Umbilical cord (tissue), 2 donors: ENCODE measurements around the gene CPT2. TPM values are rescaled to one million over a fixed set of nuclear protein-coding genes. Genes with fewer than 3 reads are reported as not detected.

Experiments
- DNase-seq: peaks from one replicate; pipeline ENCODE4 v3.0.0-alpha.2; 2015; ENCODE audit warnings: low spot score
- total RNA-seq: library from RNA; depleted of rRNA; stranded (reverse); fragments of >200 nt; gene quantifications from one replicate; pipeline ENCODE4 v1.2.3, GENCODE V29; 2014; ENCODE audit warnings: low replicate concordance; ENCODE audit not compliant: insufficient read depth

Gene CPT2
- total RNA-seq, 1 donor from 2014 or later, result 19.0 TPM

DNA sequence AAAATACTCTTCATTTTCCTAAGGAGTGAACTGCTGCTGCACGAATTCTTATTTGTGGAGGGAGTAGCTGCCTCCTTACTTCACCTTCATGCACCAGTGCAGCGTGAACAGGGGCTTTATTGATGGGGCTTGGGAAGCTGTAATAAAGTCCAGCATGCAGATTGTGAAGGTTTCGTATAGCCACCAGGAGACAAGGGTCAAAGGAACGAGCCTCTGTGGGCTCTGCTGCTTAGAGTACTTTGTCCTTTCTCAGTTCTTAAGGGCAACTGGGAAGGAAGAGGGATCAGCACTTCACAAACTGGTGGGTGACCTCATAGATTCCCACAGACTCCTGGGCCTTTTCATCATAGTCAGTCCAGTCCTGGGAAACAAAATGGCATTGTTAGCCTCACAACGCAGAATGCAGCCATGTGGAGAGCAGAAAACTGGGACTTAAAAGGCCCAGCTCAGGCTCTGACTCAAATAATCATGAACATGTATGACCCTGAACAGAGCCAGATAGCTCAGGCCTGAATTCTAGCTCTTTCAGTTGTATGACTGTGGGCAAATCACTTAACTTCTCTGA, 17.8 kb downstream of the CPT2 start:
- no peak for DNase-seq

DNA sequence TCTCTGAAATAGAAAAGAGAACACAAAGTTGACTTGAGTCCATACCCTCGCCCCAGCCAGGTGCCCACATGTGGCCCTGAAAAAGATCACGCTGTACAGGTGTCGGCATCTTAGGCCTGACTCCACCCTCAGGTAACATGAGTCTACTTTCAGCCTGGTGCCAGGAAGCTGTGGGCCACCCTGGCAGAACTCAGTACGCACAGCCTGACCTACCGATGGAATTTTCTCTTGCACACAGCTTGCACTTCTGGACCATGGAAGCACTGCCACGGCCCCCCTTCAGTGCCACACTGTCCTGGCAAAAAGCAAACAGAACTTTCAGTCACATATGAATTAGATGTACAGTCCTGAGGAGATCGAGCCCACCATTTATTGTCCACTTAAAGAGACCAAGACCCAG, 21.6 kb downstream of the CPT2 start:
- no peak for DNase-seq

DNA sequence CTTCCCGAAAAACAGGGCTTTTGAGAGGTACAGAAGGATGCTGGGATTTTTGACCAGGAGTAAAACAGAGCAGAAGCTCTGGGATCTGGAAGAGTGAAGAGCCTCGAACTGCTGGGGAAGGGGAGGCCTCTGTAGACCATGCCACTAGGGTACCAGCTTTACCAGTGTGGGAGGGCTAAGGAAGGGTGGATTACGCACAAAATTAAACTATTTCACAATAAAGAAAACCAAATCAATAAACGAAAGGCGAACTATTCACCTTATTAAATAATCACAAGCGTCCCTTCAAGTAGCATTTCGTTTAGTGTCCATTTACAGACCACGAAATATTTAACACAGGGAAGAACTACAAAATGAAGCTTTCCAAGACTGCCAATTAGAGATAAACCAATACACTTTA, 23.1 kb downstream of the CPT2 start:
- no peak for DNase-seq

DNA sequence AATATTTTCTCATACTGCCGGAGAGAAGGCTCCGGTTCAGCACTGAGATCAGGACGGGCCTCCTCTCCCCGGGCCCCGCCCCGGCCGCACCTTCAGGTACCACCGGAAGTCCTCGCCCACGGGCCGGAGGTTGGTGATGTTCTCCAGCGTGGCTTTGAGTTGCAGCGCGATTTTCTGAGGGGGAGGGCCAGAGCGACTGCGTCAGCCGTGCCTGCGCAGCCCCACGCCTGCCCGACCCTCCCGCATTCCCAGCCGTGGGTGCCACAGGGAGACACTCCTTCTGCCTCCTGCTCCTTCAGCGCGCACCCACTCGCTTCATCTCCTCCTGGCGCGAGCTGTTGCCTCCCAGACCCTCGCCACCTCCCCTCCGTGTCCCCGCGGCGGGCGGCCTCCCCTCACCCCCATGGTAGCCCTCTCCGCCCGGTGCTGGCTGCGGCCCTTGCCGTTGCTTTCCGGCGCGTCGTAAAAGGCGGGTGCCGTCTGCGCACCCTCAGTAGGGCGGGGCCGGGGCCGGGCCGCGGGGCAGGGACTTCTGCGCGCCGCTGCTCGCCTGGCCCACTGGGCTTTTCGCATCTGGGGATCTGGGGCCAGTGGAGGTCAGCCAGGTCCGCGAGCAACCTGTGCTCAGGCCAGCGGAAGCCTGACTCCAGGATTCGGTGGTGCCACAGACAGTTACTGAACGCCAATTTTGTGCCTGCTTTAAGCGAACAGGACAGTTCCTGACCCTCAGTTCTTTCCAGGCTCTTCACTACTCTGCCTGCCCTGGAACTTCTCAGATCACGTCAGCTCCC, 23.7 kb downstream of the CPT2 start, which contains the start of gene CZIB:
Gene CZIB, minus strand, starts transcription at position 464 of the 791 bp plus-strand sequence. Its CDS starts 59 bp downstream, at position 405.
- peak; percentile 97 for DNase-seq

DNA sequence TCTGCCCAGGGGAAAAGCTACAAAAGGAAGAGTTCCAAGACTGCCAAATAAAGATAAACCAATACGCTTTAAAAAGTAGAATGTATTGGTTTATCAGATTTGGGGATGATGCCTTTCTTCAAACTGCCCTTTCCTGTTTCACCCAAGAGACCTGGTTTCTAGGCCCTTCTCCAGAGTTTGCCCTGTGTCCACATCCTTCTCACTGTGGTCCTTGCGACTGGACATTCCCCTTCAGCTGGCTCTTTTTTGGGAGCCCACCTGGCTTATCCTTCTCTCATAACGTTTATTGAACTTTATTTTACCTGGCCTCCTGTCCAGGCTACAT, 24.3 kb downstream of the CPT2 start:
- no peak for DNase-seq

DNA sequence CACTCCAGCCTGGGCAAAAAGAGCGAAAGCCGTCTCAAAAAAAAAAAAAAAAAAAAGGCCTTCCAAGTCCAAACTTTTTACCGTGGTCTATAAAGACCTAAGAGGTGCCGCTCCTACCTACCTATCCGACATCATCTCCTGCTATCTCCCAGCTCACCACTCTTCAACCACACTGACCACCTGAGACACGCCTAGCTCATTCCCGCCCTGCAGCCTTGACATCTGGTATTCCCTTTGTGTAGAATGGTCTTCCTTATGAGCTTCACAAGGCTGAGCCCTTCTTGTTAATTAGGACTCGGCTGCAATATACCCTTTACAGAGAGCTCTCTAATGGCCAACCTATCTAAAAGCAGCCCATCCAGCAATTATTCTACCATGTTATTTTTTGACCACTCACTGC, 41.0 kb downstream of the CPT2 start:
- DNase-seq, result no peak

DNA sequence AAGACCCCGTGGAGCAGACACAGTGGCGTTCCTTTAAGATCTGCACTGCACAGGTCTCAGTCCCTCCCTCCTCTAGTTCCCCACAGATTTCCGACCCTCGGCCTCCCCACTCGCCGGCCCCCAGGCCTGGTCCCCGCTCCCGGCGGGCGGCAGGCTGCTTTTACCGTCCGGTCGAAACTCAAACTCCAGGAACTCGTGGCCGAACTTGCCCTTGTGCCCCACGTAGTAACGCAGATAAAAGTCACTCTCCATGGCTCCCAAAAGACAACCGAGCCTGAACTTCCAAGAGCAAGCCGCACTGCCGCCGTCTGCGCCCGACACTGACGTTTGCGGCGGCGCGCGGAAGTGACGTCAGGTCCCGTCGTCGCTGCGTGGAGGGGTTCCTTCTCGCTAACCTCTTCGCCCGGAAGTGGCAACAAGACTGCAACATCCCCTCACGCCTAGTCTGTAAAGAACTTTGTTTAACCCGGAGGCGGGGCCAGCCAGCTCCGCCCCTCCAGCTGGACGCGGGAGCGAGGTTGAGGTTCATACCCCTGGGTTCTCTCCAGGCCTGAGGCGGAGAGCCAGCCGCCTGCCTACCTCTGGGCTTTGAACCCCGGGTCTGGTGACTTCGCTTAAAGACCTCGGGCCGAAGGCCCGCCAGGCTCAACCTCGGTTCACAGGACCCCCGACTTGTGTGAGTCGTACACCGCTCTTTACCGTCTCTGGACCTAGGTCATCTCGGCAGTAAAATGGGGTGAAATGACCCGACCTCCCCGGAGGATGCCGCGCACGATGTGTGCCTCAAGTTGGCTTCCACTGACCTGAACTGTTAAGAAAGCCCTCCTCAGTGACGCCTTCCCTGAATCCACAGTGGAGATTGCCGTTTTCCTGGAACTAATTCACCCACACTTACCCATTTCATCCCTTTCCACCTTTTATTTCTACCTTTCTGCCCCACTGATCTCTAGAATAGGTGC, 41.9 kb downstream of the CPT2 start, which contains the start of gene MAGOH:
Gene MAGOH, minus strand, starts transcription at position 322 of the 959 bp plus-strand sequence. Its CDS starts 70 bp downstream, at position 252.
- DNase-seq, result peak; percentile 96

DNA sequence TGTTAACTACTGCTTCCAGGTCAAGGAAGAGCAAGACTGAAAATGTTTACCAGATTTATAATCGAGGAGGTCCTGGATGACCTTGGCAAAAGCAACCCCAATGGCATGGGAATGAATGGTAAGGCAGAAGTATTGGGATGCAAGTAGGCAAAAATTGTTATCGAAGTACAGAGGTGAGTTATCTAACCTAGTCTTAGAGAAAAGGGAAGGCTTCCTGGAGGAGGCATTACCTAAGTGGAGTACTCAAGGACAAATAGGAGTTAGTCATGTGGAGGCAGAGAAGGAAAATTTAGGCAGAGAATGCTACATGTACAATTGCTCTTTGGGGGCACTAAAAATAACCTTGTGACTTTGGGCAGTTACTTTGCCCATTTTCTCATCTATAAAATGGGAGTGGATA, 45.2 kb downstream of the CPT2 start:
- DNase-seq, result no peak

DNA sequence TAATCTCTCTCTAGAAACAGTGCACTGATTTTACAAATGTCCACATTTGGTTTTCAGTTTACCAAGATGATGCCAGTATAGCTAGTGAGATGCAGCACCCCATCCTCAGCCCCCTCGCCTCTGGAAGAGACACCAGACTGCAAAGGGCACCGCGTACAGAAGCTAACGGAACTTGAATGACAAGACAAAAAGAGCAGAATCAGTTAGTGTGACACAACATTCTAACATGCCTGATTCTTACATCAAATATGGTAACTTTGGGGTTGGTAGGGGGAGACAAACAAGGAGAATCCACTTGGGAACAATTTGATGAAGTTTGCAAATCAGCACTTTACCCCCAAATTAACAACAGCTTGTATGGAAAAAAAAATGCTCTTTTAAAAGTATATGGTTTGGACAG, 45.8 kb downstream of the CPT2 start:
- DNase-seq, result no peak

DNA sequence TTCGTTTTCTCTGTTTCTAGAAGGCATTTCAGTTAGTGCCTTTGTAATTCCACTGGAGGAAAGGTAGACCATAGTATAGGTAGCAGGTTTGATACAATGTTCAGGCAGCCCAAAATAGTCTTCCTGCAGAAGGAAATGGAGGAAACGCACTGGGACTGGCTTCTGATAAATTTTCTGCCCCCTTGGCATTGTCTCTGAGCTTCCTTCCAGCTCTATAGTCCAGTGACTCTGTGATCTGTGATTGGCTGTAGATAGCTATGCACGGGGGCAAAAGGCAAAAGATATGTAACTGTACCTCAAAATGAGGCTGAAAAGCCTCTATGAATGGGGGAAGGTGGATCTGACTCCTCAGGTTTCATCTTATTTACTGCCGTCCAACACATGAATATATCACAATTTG, 47.5 kb downstream of the CPT2 start:
- DNase-seq, result no peak

DNA sequence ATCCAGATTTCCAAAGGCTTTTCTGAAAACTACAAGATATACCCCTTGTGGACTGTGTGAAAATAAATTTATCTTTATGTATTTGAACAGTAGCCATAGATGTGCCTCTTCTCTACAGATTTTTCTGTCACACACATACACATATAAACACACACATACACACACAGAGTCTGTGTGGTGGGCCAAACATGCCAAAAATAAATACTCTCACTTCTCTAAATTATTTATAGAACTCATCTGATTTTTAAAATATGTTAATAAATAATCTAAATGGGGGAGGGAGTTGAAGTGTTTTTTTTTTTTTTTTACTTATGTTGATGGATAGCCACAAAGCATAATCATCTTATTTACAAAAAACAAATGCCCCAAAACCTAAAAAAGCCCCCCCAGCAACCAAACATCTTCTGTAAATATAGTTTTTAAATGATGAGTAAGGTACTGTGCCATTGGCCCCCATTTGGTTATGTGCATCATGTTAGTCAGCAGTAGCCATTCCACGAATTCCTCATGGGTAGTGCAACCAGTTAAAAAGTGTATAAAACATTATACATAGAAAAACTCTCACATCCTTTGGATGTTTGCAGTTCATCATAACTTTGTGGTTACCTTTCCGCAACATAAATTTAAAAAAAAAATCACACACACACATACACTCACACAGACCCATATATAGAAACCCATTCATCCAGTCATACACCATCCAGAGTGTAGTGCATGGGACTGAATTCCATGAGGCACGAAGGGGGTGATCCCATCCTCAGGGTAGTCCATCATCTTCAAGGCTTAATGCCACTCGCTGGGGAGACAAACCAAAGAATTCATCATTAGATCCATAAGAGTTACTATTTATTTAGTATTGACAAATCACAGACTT, 49.9 kb downstream of the CPT2 start:
- DNase-seq, result no peak

DNA sequence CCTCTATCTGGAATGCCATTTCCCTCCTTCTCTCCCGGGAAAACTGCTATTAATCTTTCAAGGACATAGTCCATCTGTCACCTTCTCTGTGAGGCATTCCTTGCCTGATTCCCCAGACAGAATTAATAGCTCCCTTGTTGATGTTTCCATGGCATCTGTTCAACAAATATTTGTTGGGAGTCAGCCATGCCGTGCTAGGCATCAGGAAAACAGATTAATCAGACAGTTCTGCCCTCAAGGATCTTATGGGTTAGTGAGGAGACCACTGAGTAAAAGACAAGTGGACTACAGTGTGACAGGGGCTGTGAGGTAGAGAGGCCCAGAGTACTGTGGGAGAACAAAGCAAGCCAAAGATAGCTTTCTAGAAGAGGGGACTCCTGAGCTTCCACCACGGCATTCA, 53.1 kb downstream of the CPT2 start:
- no peak for DNase-seq

DNA sequence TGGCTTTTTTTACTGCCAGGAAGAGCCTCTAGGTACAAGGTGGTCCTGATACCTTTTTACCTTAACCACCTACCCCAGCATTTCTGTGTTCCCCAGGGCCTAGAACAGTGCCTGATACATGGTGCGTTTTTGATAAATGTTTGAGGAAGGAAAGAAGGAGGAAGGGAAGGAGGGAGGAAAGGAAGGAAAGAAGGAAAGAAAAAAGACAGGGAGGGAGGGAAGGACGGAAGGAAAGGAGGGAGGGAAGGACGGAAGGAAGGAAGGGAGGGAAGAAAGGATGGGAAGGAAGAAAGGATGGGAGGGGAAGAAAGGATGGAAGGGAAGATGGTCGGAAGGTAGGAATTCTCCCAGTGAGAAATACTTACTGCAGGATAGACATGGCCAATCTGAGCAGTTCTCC, 53.7 kb downstream of the CPT2 start:
- DNase-seq, result no peak

DNA sequence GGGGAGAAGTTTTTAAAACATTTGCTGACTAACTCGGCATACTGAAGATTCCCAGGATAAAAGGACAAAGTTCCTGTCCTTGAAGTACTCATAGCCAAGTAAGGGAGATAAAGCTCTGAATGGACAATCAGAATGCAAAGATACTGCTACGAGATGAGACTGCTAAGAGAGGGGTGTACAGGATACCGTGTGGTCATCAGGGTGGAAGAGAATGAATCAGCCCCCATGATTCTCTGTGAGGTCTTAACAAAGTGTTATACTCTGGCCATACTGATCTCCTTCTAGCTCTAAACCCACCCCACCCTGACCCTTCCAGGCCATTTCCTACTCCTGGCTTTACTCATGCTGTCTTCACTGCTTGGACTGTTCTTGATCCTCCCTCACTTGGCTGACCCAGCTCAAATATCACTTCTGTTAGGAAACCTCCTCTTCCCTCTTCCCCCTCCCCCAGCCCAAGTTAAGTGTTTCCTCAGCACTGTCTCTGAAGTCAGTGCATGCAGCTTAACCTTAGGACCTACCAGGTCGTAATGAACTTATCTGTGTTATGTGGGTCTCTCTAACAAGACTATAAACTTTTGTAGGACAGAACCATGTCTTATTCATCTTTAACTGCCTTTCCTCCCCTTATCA, 57.5 kb downstream of the CPT2 start:
- peak; percentile 94 for DNase-seq

DNA sequence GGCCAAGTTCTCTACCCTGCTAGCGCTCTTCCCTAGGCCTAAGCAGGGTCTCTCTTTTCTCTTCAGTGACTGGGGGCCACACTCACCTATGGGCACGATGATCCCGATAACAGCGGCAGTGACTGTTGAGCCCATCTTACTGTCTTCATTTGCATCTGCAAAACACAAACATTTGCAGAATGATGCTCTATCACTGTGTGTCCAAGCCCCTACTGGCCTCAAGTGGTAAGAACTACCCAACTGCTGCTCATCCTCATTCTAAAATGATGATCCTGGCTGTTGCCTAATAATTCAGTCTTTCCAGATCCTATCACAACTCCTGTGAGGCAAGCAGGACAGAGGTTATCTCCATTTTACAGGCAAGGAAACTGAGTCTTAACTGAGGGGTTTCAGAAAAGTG, 58.4 kb downstream of the CPT2 start:
- no peak for DNase-seq

DNA sequence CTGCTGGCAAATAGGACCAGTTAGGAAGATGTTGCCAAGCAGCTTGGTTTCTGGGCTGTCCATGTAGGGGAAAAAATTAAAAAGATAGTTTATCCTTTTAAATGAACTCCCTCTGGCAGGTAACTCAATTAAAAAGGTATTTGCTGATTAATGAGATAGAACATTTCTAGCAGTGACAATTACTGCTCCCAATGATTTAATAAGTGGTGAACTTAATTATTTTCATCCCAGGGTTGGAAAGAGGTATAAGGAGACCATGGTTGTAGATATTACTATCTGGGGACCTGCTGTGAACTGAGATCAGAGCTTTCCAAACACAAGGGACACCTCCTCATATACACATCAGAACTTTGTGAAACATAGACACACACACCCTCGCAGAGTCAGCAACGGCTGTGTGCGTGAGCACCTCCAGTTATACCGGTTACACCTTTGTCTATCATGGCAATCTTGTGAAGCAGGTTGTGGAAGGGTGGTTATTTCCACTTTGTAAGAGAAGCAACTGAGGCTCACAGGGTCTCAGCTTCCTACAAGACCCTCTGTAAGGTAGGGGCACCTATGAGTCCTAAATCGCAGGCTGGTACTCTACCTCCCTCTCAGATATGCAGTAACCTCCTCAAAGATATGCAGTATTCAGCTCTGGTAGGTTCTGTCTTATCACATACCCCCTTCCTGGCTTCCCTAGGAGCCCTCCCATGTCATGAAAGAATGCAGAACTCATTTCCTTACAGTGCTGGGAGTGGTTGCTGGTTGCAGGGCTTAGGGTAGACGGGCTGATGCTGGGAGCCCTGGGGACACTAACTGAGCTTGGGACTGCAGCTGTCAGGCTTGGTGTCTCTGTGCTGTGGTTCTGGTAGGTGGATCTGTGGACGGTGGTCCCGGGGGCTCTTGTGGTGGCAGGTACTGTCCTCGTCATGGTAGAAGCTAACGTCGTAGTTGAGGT, 60.2 kb downstream of the CPT2 start:
- no peak for DNase-seq

DNA sequence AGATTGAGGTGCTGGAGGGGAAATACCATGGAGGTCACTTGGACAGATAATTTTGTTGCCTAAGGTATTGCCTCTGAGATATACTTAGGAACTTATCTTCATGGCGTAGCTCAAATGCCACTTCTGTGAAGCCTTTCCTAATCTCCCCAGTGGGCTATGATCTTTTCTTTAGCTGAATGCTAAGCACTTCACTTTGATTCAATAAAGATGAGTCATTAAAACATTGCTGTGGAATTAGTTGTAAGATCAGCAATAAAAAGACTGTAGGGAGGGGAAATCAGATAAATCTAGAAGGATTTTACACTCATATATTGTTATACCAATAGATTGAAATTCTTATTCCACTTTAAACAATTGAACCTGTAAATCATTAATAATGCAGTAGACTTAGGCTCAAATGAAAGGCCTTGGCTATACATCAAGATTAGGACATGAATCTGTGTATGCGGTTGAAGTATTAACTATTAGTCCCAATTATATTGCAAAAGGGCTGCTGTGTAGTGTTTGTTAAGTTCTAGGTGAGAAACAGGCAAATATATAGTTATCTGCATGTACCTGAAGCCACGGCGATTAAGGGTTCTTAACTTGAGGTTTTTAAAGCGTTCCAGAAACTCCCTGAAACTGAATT, 60.9 kb downstream of the CPT2 start:
- DNase-seq, result peak; percentile 85

DNA sequence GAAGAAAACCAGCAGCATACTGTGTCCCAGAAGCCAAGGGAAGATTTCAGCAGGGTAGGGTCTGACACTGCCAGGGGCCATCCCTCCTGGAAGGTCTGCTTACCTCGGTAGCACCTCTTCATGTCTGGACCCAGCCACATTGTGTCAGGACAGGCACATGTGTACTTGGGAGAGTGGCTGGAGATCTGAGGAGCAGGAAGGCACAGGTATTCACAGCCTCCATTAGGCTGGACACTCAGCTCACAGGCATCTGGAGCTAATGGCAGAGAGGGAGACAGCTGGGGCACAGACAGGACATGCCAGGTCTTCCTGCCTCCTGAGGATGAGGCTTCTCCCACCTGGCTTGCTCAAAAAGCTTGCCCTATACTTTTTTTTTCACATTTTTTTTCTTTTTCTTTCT, 61.6 kb downstream of the CPT2 start:
- DNase-seq, result no peak

DNA sequence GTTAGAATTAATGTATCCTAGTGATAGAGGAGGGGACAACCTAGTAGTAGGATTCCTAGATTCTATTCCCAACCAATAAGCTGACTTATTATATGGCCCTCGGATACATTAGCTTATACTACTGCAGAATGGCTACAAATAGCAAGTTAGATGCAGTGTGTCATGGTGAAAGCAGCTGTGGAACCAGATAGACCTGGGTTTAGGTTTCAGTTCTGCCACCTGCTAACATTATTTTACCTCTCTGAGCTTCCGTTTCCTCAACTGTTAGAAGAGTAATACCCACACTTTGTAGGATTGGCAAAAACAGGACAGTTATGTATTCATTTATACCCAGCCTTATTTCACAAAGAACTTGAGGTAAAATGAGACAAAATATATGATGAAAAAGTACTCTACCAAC, 63.3 kb downstream of the CPT2 start:
- DNase-seq, result no peak
